Type B pancreatic cell (in vitro differentiated cells): ENCODE data around the gene UAP1. TPM values are rescaled to one million over a fixed set of nuclear protein-coding genes. Genes with fewer than 3 reads are reported as not detected.

Source experiments
- DNase-seq: peaks from one replicate; pipeline ENCODE4 v3.0.0; 2021; ENCODE audit warnings: mixed read lengths; ENCODE audit not compliant: unreplicated experiment; ENCODE audit errors: extremely low spot score
- H3K27ac Mint-ChIP-seq: 2 replicates; pipeline ENCODE4 v1.8.0; 2021; ENCODE audit warnings: mild to moderate bottlenecking, mixed read lengths
- H3K27me3 Mint-ChIP-seq: 2 replicates; pipeline ENCODE4 v1.8.0; 2021; ENCODE audit warnings: mixed read lengths
- H3K36me3 Mint-ChIP-seq: 2 replicates; pipeline ENCODE4 v1.8.0; 2021; ENCODE audit warnings: mixed read lengths
- H3K4me1 Mint-ChIP-seq: one replicate; pipeline ENCODE4 v1.8.0; 2021; ENCODE audit warnings: mixed read lengths; ENCODE audit not compliant: unreplicated experiment
- H3K4me3 Mint-ChIP-seq: 2 replicates; pipeline ENCODE4 v1.8.0; 2021; ENCODE audit warnings: mild to moderate bottlenecking, mixed read lengths
- H3K9me3 Mint-ChIP-seq: 2 replicates; pipeline ENCODE4 v1.8.0; 2021; ENCODE audit warnings: mixed read lengths
- CTCF ChIP-seq: fragments of 200-600 bp; sonication (generic); conservative IDR thresholded peaks from 2 replicates; pipeline ENCODE4 v1.5.0; 2021; ENCODE audit warnings: antibody characterized with exemption, mild to moderate bottlenecking
- total RNA-seq: library from RNA; stranded (reverse); gene quantifications from 2 replicates; pipeline ENCODE4 v1.2.1, GENCODE V29; 2021; ENCODE audit warnings: low replicate concordance

UAP1 gene
- total RNA-seq, 1 donor from 2014 or later, result 31.6 TPM

GRCh38 chr1:162587347-162587746 lies 25.8 kb downstream of the UAP1 start:
- peaks cover 4% of the 10 kb centered on the region for H3K4me1 Mint-ChIP-seq
- H3K27ac Mint-ChIP-seq, result no peak overlapping the region
- H3K27me3 Mint-ChIP-seq, result no peaks in the 10 kb centered on the region
- no peak for DNase-seq
- H3K36me3 Mint-ChIP-seq, result peaks cover 11% of the 10 kb centered on the region
- H3K4me3 Mint-ChIP-seq, result no peak overlapping the region
- no peaks in the 10 kb centered on the region for H3K9me3 Mint-ChIP-seq
- TF ChIP-seq CTCF, result no peak

DNA sequence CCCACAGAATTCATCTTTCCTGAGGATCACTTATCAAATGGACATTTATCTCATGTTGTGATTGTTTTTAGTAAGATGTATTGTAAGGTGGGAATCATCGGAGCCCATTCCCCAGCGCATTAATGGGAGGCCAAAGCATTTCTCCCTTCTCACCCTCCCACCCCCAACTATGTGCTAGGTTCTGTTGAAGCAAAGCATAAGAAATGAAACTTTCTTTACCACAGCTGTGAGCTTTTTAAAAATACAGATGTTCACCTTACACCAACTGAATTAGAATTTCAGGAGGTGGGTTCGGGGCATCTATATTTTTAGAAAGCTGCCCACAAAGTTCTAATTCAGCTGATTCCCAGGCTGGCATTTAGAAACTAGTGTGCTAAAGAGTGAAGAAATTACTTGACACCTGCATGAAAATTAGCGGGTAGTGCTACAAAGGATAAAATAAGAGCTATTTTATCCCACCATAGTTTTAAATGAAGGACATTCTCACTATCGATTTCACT lies 26.3 kb downstream of the UAP1 start:
- Mint-ChIP-seq H3K27me3 (no peaks in the 10 kb centered on the region), H3K9me3 (no peaks in the 10 kb centered on the region), H3K36me3 (peaks cover 16% of the 10 kb centered on the region), H3K4me3 (no peak overlapping the region), H3K27ac (no peak overlapping the region), H3K4me1 (peaks cover 4% of the 10 kb centered on the region)
- DNase-seq, result no peak
- no peak for TF ChIP-seq CTCF

- Mint-ChIP-seq H3K9me3 (no peaks in the 10 kb centered on the region), H3K27ac (no peak overlapping the region), H3K36me3 (peaks cover 20% of the 10 kb centered on the region), H3K27me3 (no peaks in the 10 kb centered on the region), H3K4me3 (no peak overlapping the region), H3K4me1 (peaks cover 4% of the 10 kb centered on the region)
- no peak for TF ChIP-seq CTCF
- no peak for DNase-seq
These were observed 28.6 kb downstream of the UAP1 start for GRCh38 chr1:162590101-162590500.

DNA sequence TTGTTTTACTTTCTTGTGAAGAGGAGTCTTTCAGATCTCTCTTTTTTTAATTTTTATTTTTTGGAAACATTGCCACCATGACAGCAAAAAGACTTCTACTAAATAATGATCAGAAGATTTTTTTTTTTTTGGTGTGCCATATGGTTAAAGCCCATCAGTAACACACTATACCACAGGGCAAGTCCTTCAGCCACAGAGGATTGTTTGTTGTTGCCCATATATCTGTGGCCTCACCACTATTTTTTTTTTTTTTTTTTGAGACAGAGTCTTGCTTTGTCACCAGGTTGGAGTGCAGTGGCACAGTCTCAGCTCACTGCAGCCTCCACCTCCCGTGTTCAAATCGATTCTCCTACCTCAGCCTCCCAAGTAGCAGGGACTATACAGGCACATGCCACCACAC lies 29.2 kb downstream of the UAP1 start:
- Mint-ChIP-seq H3K4me1 (peaks cover 4% of the 10 kb centered on the region), H3K27me3 (no peaks in the 10 kb centered on the region), H3K9me3 (no peaks in the 10 kb centered on the region), H3K36me3 (peaks cover 23% of the 10 kb centered on the region), H3K27ac (no peak overlapping the region), H3K4me3 (no peak overlapping the region)
- TF ChIP-seq CTCF, result no peak
- no peak for DNase-seq

GRCh38 chr1:162596514-162597170 lies 35.1 kb downstream of the UAP1 start:
- TF ChIP-seq CTCF, result no peak
- no peaks in the 10 kb centered on the region for H3K27me3 Mint-ChIP-seq
- H3K27ac Mint-ChIP-seq, result no peak overlapping the region
- no peaks in the 10 kb centered on the region for H3K4me1 Mint-ChIP-seq
- H3K9me3 Mint-ChIP-seq, result no peaks in the 10 kb centered on the region
- DNase-seq, result no peak
- H3K36me3 Mint-ChIP-seq, result peaks cover 24% of the 10 kb centered on the region
- H3K4me3 Mint-ChIP-seq, result no peak overlapping the region
